Measurements from ENCODE around the gene JAG1.
"Not testable (repeated sequence)": the region's sequence is repeated elsewhere in the genome, so short reads cannot be mapped to it uniquely, and the experiment has no call there.

The JAG1 gene

DNA sequence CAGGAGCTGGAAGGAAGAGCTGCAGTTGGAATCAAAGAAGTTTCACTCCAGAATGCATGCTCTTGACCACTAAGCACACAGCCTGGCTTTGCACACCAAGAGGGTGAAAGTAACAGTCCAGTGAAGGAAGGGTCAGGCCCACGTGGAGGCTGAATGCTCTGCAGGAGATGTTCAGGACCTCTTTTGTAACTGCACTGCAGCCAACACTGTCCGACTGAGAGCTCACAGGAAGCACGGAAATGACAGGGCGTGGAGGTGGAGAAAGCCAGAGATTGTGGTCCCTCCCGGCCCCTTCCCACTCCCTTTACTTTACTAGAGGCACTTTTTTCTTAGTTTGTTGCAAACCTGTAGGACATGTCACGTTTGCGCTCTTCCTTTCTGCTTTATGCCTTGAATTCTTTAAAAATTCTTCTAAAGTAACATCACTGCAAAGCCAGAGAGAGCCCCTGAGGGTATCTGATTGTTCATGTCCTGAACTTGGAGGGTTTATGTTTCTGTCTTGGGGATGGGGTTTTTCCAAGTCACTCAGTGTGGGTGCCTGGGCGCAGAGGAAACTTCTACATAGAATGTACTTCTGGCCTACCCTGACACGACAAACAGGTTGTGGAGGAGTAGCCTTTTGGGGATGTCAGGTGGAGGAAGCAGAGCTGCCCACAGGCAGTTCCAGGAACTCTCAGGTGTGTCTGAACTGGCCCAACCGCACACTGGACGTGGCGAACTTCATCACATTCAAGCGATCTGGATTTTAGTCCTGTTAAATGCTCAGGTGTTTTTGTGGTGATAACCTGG, 40.9 kb downstream of the JAG1 start:
- peaks cover 66% of the 10 kb centered on the region for H3K4me1 ChIP-seq (ENCODE audit: insufficient read depth, low read length)
- no peaks in the 10 kb centered on the region for H3K27me3 ChIP-seq (ENCODE audit: insufficient read depth, low read length)
- H3K4me3 ChIP-seq (ENCODE audit: low read length): no peak overlapping the region
- H2AFZ ChIP-seq (ENCODE audit: low read depth, low read length): no peak overlapping the region
- H3K36me3 ChIP-seq (ENCODE audit: insufficient read depth, low read length): peaks cover 16% of the 10 kb centered on the region
- H3K9me3 ChIP-seq (ENCODE audit: low read length): no peaks in the 10 kb centered on the region

- Histone ChIP-seq H3K9me3 (ENCODE audit: low read length) (no peaks in the 10 kb centered on the region), H2AFZ (ENCODE audit: low read depth, low read length) (no peak overlapping the region), H3K27me3 (ENCODE audit: insufficient read depth, low read length) (no peaks in the 10 kb centered on the region), H3K36me3 (ENCODE audit: insufficient read depth, low read length) (peaks cover 1% of the 10 kb centered on the region), H3K4me1 (ENCODE audit: insufficient read depth, low read length) (peaks cover 71% of the 10 kb centered on the region), H3K4me3 (ENCODE audit: low read length) (no peak overlapping the region)
These were observed 42.7 kb downstream of the JAG1 start for GRCh38 chr20:10631126-10631525.

DNA sequence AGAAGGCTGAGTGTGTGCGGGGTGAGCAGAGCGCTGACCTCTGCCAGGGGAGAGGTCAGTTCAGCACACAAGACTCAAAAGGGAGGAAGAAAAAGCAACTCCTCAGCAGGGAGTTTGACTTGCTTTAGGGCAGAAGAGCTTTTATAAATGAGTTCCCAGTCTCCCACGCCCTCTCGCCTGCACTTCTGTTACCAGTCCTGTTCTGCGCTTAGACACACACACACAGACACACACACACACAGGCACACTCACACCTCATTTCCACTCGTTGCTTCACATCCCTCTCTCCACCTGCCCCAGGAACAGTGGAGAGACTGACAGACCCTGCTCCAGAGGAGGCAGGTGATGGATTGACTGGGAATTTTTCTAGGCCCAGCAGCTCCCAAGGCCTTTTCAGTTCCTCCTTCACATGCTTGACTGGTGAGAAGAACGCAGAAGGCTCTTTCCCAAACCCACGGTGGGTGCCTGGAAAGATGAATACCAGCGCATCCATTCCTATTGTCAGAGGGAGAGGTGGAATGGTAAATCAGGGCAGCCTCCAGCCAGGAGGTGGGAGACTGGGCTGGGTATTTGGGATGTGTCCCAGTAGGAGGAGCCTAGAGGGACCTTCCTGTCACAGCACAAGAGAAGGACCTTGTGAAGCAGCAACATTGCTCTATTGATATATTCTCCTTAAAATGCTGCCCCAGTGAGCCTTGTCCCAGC, 43.7 kb downstream of the JAG1 start:
- Histone ChIP-seq H3K4me3 (ENCODE audit: low read length) (no peak overlapping the region), H3K9me3 (ENCODE audit: low read length) (no peaks in the 10 kb centered on the region), H3K27me3 (ENCODE audit: insufficient read depth, low read length) (no peaks in the 10 kb centered on the region), H3K4me1 (ENCODE audit: insufficient read depth, low read length) (peaks cover 71% of the 10 kb centered on the region), H3K36me3 (ENCODE audit: insufficient read depth, low read length) (no peaks in the 10 kb centered on the region), H2AFZ (ENCODE audit: low read depth, low read length) (no peak overlapping the region)

DNA sequence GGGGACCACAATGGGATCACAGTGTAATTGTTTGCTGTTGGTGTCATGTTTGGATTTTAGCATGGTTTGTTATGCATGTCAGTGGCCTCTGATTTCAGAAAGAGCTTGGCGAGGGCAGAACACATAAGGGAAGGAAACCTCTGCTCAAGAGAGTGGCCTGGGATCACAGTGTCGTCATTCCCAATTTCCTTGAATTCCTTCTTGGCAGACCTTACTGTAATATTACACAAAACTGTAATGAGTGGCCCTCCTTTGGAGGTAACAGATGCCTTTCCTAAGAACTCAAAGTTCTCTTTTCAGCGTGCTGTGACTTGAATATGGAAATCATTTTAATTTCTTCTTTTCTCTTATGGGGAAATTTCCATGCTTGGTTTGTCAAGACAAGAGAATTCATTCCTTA, 46.9 kb downstream of the JAG1 start:
- Histone ChIP-seq H3K36me3 (ENCODE audit: insufficient read depth, low read length) (no peaks in the 10 kb centered on the region), H3K27me3 (ENCODE audit: insufficient read depth, low read length) (no peaks in the 10 kb centered on the region), H2AFZ (ENCODE audit: low read depth, low read length) (no peak overlapping the region), H3K4me3 (ENCODE audit: low read length) (no peak overlapping the region), H3K4me1 (ENCODE audit: insufficient read depth, low read length) (peaks cover 53% of the 10 kb centered on the region), H3K9me3 (ENCODE audit: low read length) (peaks cover 3% of the 10 kb centered on the region)

GRCh38 chr20:10625641-10626040, 48.2 kb downstream of the JAG1 start:
- Histone ChIP-seq H3K27me3 (ENCODE audit: insufficient read depth, low read length) (no peaks in the 10 kb centered on the region), H3K9me3 (ENCODE audit: low read length) (peaks cover 3% of the 10 kb centered on the region), H2AFZ (ENCODE audit: low read depth, low read length) (no peak overlapping the region), H3K4me3 (ENCODE audit: low read length) (no peak overlapping the region), H3K36me3 (ENCODE audit: insufficient read depth, low read length) (no peaks in the 10 kb centered on the region), H3K4me1 (ENCODE audit: insufficient read depth, low read length) (peaks cover 40% of the 10 kb centered on the region)

- Histone ChIP-seq H3K4me1 (ENCODE audit: insufficient read depth, low read length) (peaks cover 31% of the 10 kb centered on the region), H3K9me3 (ENCODE audit: low read length) (peaks cover 3% of the 10 kb centered on the region), H3K36me3 (ENCODE audit: insufficient read depth, low read length) (no peaks in the 10 kb centered on the region), H3K27me3 (ENCODE audit: insufficient read depth, low read length) (no peaks in the 10 kb centered on the region), H2AFZ (ENCODE audit: low read depth, low read length) (no peak overlapping the region), H3K4me3 (ENCODE audit: low read length) (no peak overlapping the region)
These were observed 51.0 kb downstream of the JAG1 start for GRCh38 chr20:10622657-10623418.

DNA sequence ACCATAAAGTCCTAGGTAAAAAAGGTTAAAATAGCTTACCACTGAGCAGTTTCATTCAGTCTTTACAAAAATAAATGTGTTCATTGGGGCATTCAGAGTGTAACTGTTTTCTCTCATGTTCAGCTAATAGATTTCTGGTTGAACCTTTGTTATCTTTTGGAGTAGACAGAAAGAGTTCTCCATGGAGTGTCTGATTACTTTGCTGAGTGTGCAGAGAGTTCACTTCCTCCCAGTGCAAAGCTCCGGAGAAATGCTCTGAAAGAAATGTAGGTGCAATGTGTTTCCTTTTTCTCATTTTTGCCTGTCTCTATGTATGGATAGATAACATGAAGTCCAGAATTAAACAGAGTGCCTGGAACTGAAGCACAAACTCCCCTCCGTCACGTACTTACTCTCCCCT, 52.6 kb downstream of the JAG1 start:
- Histone ChIP-seq H3K4me1 (ENCODE audit: insufficient read depth, low read length) (peaks cover 18% of the 10 kb centered on the region), H3K27me3 (ENCODE audit: insufficient read depth, low read length) (no peaks in the 10 kb centered on the region), H2AFZ (ENCODE audit: low read depth, low read length) (no peak overlapping the region), H3K36me3 (ENCODE audit: insufficient read depth, low read length) (no peaks in the 10 kb centered on the region), H3K9me3 (ENCODE audit: low read length) (peaks cover 3% of the 10 kb centered on the region), H3K4me3 (ENCODE audit: low read length) (no peak overlapping the region)

DNA sequence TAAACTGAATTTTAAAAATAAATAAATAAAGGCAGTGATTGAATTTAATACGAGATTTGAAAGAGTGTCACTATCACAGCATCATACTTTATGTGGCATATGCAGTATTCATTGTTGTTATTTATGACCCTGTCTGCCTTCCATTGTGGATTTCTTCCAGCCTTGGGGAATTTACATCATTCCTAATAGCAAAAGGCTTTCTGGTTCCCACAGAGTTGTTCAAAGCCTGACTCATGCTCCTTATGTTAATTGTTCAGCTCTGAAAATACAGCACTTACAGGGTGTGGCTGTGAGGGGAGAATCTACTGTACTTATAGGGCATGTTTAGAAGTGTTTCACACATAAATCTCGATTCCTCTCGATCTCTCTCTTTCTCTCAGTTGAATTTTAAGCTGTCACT, 54.4 kb downstream of the JAG1 start:
- Histone ChIP-seq H3K4me1 (ENCODE audit: insufficient read depth, low read length) (peaks cover 18% of the 10 kb centered on the region), H3K4me3 (ENCODE audit: low read length) (no peak overlapping the region), H3K27me3 (ENCODE audit: insufficient read depth, low read length) (no peaks in the 10 kb centered on the region), H3K9me3 (ENCODE audit: low read length) (peaks cover 3% of the 10 kb centered on the region), H3K36me3 (ENCODE audit: insufficient read depth, low read length) (no peaks in the 10 kb centered on the region), H2AFZ (ENCODE audit: low read depth, low read length) (no peak overlapping the region)

DNA sequence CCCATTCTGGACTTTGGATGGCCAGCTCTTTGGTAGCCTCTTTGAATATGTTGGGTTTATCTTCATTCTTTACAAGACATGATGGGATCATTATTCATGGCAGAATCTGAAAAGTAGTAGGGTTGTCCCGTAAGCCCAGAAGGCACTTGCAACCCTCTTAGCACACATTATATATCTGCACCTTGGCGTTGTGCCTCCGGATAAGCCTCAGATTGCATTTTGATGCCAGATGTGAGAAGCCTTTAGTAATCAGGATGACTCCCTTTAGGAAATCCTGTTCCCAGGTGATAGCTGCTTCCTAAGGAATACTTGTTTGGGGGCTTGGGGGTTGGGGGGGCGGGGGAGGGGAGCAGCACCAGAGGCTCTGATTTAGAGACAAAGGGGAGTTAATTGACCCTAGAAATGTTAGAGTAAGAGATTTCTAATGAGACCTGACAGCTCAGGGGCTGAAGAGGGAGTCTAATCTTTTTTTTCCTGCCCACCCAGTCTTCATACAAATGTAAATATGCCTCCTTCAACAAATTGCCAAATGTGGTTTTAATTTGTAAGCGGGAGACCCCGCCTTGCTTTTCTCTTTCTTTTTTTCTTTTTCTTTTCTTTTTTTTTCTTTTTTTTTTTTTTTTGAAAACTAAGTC, 55.1 kb downstream of the JAG1 start:
- Histone ChIP-seq H3K27me3 (ENCODE audit: insufficient read depth, low read length) (no peaks in the 10 kb centered on the region), H3K36me3 (ENCODE audit: insufficient read depth, low read length) (no peaks in the 10 kb centered on the region), H2AFZ (ENCODE audit: low read depth, low read length) (no peak overlapping the region), H3K4me1 (ENCODE audit: insufficient read depth, low read length) (peaks cover 18% of the 10 kb centered on the region), H3K4me3 (ENCODE audit: low read length) (no peak overlapping the region), H3K9me3 (ENCODE audit: low read length) (peaks cover 2% of the 10 kb centered on the region)

GRCh38 chr20:10617549-10618133, 56.2 kb downstream of the JAG1 start:
- not testable (repeated sequence) for H3K9me3 ChIP-seq (ENCODE audit: low read length); H3K4me3 ChIP-seq (ENCODE audit: low read length); H3K36me3 ChIP-seq (ENCODE audit: insufficient read depth, low read length); H2AFZ ChIP-seq (ENCODE audit: low read depth, low read length); H3K27me3 ChIP-seq (ENCODE audit: insufficient read depth, low read length)
- H3K4me1 ChIP-seq (ENCODE audit: insufficient read depth, low read length): peaks cover 24% of the 10 kb centered on the region

DNA sequence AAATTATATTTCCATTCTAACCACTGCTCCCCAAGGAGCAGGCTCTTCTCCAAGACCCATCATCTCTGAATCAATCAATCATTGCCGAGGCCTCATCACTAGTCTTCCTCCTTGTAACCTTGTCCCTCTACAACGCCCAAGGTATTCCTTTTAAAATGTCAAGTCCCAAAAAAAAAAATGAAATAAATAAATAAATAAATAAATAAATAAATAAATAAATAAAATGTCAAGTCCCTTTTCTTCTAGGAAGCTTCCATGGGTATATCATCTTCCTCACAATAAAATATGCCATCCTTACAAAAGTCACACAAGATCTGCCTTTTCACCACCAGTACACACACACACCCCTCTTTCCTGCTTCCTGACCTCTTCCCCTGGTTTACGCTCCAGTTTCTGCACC, 57.6 kb downstream of the JAG1 start:
- Histone ChIP-seq H3K4me3 (ENCODE audit: low read length) (no peak overlapping the region), H3K4me1 (ENCODE audit: insufficient read depth, low read length) (peaks cover 24% of the 10 kb centered on the region), H3K9me3 (ENCODE audit: low read length) (no peaks in the 10 kb centered on the region), H3K36me3 (ENCODE audit: insufficient read depth, low read length) (no peaks in the 10 kb centered on the region), H2AFZ (ENCODE audit: low read depth, low read length) (no peak overlapping the region), H3K27me3 (ENCODE audit: insufficient read depth, low read length) (no peaks in the 10 kb centered on the region)

- peaks cover 13% of the 10 kb centered on the region for H3K4me1 ChIP-seq (ENCODE audit: insufficient read depth, low read length)
- H3K27me3 ChIP-seq (ENCODE audit: insufficient read depth, low read length): no peaks in the 10 kb centered on the region
- no peak overlapping the region for H2AFZ ChIP-seq (ENCODE audit: low read depth, low read length)
- peaks cover 4% of the 10 kb centered on the region for H3K36me3 ChIP-seq (ENCODE audit: insufficient read depth, low read length)
- H3K9me3 ChIP-seq (ENCODE audit: low read length): no peaks in the 10 kb centered on the region
- no peak overlapping the region for H3K4me3 ChIP-seq (ENCODE audit: low read length)
These were observed 59.9 kb downstream of the JAG1 start for GRCh38 chr20:10613911-10614310.

Data from neuron (in vitro differentiated cells).